ENCODE measurements around the gene ANKRD17. TPM values are rescaled to one million over a fixed set of nuclear protein-coding genes. Genes with fewer than 3 reads are reported as not detected.

Gene ANKRD17
- total and polyA plus RNA-seq, 5 donors = 9.6 to 59.4 (median 52.3) TPM

GRCh38 chr4:73223258-73223650, 35.3 kb downstream of the ANKRD17 start:
- WGBS = 9% methylated on average over 3 of the region's 3 CpGs
- peak in 1 of 2 donors; percentile 15 for ATAC-seq
- Histone ChIP-seq H3K9me3 (ENCODE audit: control insufficient read depth, low read length) (no peaks in the 10 kb centered on the region), H3K27ac (ENCODE audit: low read length) (no peak overlapping the region), H3K27me3 (ENCODE audit: control insufficient read depth, insufficient read depth) (no peaks in the 10 kb centered on the region), H3K4me1 (ENCODE audit: control insufficient read depth, insufficient read depth, low read length) (peaks cover under 1% of the 10 kb centered on the region), H3K4me3 (ENCODE audit: low read length) (peak overlapping the region; percentile 47)
- intact Hi-C loops (cut with DNase I) = loop anchor here in 1 of 4 donors (5.0 kb wide), 1 partner anchor 34 kb away; the partner anchor contains the start of gene ANKRD17
- DNase-seq = no peak

GRCh38 chr4:73222466-73223257, 35.9 kb downstream of the ANKRD17 start:
- Histone ChIP-seq H3K4me3 (ENCODE audit: low read length) (peak overlapping the region; percentile 94), H3K9me3 (ENCODE audit: control insufficient read depth, low read length) (no peaks in the 10 kb centered on the region), H3K27me3 (ENCODE audit: control insufficient read depth, insufficient read depth) (no peaks in the 10 kb centered on the region), H3K4me1 (ENCODE audit: control insufficient read depth, insufficient read depth, low read length) (peaks cover 1% of the 10 kb centered on the region), H3K27ac (ENCODE audit: low read length) (no peak overlapping the region)
- under 1% methylated on average over 6 of the region's 6 CpGs for WGBS
- DNase-seq (peak in 2 of 3 donors; percentile 28 to 43), ATAC-seq (peak; percentile 100)
- intact Hi-C loops (cut with DNase I) = loop anchor here in 1 of 4 donors (5.0 kb wide), 1 partner anchor 35 kb away; the partner anchor contains the start of gene ANKRD17

- Histone ChIP-seq H3K27ac (ENCODE audit: low read length) (no peak overlapping the region), H3K4me1 (ENCODE audit: control insufficient read depth, insufficient read depth, low read length) (peaks cover 1% of the 10 kb centered on the region), H3K27me3 (ENCODE audit: control insufficient read depth, insufficient read depth) (no peaks in the 10 kb centered on the region), H3K4me3 (ENCODE audit: low read length) (peak overlapping the region; percentile 24), H3K9me3 (ENCODE audit: control insufficient read depth, low read length) (no peaks in the 10 kb centered on the region)
- DNase-seq (no peak), ATAC-seq (no peak)
- intact Hi-C loops (cut with DNase I) = loop anchor here in 1 of 4 donors (5.0 kb wide), 1 partner anchor 36 kb away; the partner anchor contains the start of gene ANKRD17
- WGBS = 78% methylated on average over 2 of the region's 2 CpGs
These were observed 36.9 kb downstream of the ANKRD17 start for GRCh38 chr4:73221734-73222133.

GRCh38 chr4:73220815-73221214, 37.8 kb downstream of the ANKRD17 start:
- ATAC-seq (no peak), DNase-seq (no peak)
- Histone ChIP-seq H3K4me1 (ENCODE audit: control insufficient read depth, insufficient read depth, low read length) (peaks cover 1% of the 10 kb centered on the region), H3K9me3 (ENCODE audit: control insufficient read depth, low read length) (no peaks in the 10 kb centered on the region), H3K27ac (ENCODE audit: low read length) (no peak overlapping the region), H3K27me3 (ENCODE audit: control insufficient read depth, insufficient read depth) (no peaks in the 10 kb centered on the region), H3K4me3 (ENCODE audit: low read length) (no peak overlapping the region)
- intact Hi-C loops (cut with DNase I) = loop anchor here in 1 of 4 donors (5.0 kb wide), 1 partner anchor 36 kb away; the partner anchor contains the start of gene ANKRD17

- Histone ChIP-seq H3K27me3 (ENCODE audit: control insufficient read depth, insufficient read depth) (no peaks in the 10 kb centered on the region), H3K4me1 (ENCODE audit: control insufficient read depth, insufficient read depth, low read length) (peaks cover 1% of the 10 kb centered on the region), H3K4me3 (ENCODE audit: low read length) (no peak overlapping the region), H3K9me3 (ENCODE audit: control insufficient read depth, low read length) (no peaks in the 10 kb centered on the region), H3K27ac (ENCODE audit: low read length) (no peak overlapping the region)
- intact Hi-C loops (cut with DNase I) = no loop called here
- WGBS = 80% methylated on average over 2 of the region's 2 CpGs
- ATAC-seq (no peak), DNase-seq (no peak)
These were observed 44.5 kb downstream of the ANKRD17 start for GRCh38 chr4:73213916-73214653.

- intact Hi-C loops (cut with DNase I) = no loop called here
- ATAC-seq (no peak), DNase-seq (no peak)
- H3K4me3 ChIP-seq (ENCODE audit: low read length) = no peak overlapping the region
- H3K27me3 ChIP-seq (ENCODE audit: control insufficient read depth, insufficient read depth) = no peaks in the 10 kb centered on the region
- H3K9me3 ChIP-seq (ENCODE audit: control insufficient read depth, low read length) = no peaks in the 10 kb centered on the region
- H3K4me1 ChIP-seq (ENCODE audit: control insufficient read depth, insufficient read depth, low read length) = peaks cover under 1% of the 10 kb centered on the region
- 96% methylated on average over 1 of the region's 1 CpG for WGBS
- no peak overlapping the region for H3K27ac ChIP-seq (ENCODE audit: low read length)
These were observed 45.4 kb downstream of the ANKRD17 start for GRCh38 chr4:73212982-73213730.

- ATAC-seq (peak in 1 of 2 donors; percentile 31), DNase-seq (no peak)
- no peaks in the 10 kb centered on the region for H3K9me3 ChIP-seq (ENCODE audit: control insufficient read depth, low read length)
- no peak overlapping the region for H3K4me3 ChIP-seq (ENCODE audit: low read length)
- H3K4me1 ChIP-seq (ENCODE audit: control insufficient read depth, insufficient read depth, low read length) = no peaks in the 10 kb centered on the region
- no peak overlapping the region for H3K27ac ChIP-seq (ENCODE audit: low read length)
- intact Hi-C loops (cut with DNase I) = no loop called here
- 96% methylated on average over 1 of the region's 1 CpG for WGBS
- H3K27me3 ChIP-seq (ENCODE audit: control insufficient read depth, insufficient read depth) = no peaks in the 10 kb centered on the region
These were observed 46.6 kb downstream of the ANKRD17 start for GRCh38 chr4:73211968-73212367.

- ATAC-seq = no peak
- Histone ChIP-seq H3K9me3 (ENCODE audit: control insufficient read depth, low read length) (no peaks in the 10 kb centered on the region), H3K4me3 (ENCODE audit: low read length) (no peak overlapping the region), H3K27ac (ENCODE audit: low read length) (no peak overlapping the region), H3K27me3 (ENCODE audit: control insufficient read depth, insufficient read depth) (no peaks in the 10 kb centered on the region), H3K4me1 (ENCODE audit: control insufficient read depth, insufficient read depth, low read length) (no peaks in the 10 kb centered on the region)
- intact Hi-C loops (cut with DNase I) = no loop called here
- no peak for DNase-seq
These were observed 50.2 kb downstream of the ANKRD17 start for GRCh38 chr4:73208376-73208775.

GRCh38 chr4:73206236-73206635, 52.4 kb downstream of the ANKRD17 start:
- WGBS = 96% methylated on average over 3 of the region's 3 CpGs
- Histone ChIP-seq H3K27me3 (ENCODE audit: control insufficient read depth, insufficient read depth) (no peaks in the 10 kb centered on the region), H3K27ac (ENCODE audit: low read length) (no peak overlapping the region), H3K9me3 (ENCODE audit: control insufficient read depth, low read length) (no peaks in the 10 kb centered on the region), H3K4me1 (ENCODE audit: control insufficient read depth, insufficient read depth, low read length) (no peaks in the 10 kb centered on the region), H3K4me3 (ENCODE audit: low read length) (no peak overlapping the region)
- intact Hi-C loops (cut with DNase I) = no loop called here
- no peak for DNase-seq
- ATAC-seq = no peak

GRCh38 chr4:73205482-73205881, 53.1 kb downstream of the ANKRD17 start:
- no peak overlapping the region for H3K27ac ChIP-seq (ENCODE audit: low read length)
- intact Hi-C loops (cut with DNase I) = no loop called here
- ATAC-seq = no peak

More at GRCh38 chr4:73205482-73205881, 53.1 kb downstream of the ANKRD17 start:
- Histone ChIP-seq H3K9me3 (ENCODE audit: control insufficient read depth, low read length) (no peaks in the 10 kb centered on the region), H3K4me1 (ENCODE audit: control insufficient read depth, insufficient read depth, low read length) (no peaks in the 10 kb centered on the region), H3K4me3 (ENCODE audit: low read length) (no peak overlapping the region), H3K27me3 (ENCODE audit: control insufficient read depth, insufficient read depth) (no peaks in the 10 kb centered on the region)
- no peak for DNase-seq
